Pancreas (tissue), 10 donors: Measurements from ENCODE around the gene ITIH3. TPM values are rescaled to one million over a fixed set of nuclear protein-coding genes. Genes with fewer than 3 reads are reported as not detected.

Experiments used
- ATAC-seq, 4 donors: fragments of 200-7000 bp; cut with Tn5 transposase; one replicate each; pipeline versions ENCODE4 v1.8.0 to v1.9.1; 2020; ENCODE audit warnings: mild to moderate bottlenecking in 4 of 4, moderate library complexity in 4 of 4
- DNase-seq, 6 donors: peaks; one replicate each; pipeline ENCODE4 v3.0.0-alpha.2; 2020
- FAIRE-seq: peaks from 2 replicates; lab custom pipeline; 2012; peaks lifted over from hg19 to GRCh38; lab: Jason Lieb, UNC
- H3K27ac ChIP-seq, 4 donors: fragments of 200-600 bp; sonication (generic); 1 replicate in 3 of 4; 2 replicates in 1 of 4; pipeline versions ENCODE4 v1.5.0 to v1.8.0; 2020
- H3K27me3 ChIP-seq, 4 donors: fragments of 200-600 bp; one replicate each; pipeline ENCODE4 v1.8.0; 2021
- H3K36me3 ChIP-seq, 3 donors: fragments of 200-600 bp; sonication (generic) in 1 of 3; one replicate each; pipeline versions ENCODE4 v1.5.0 to v1.8.0; 2020 to 2021
- H3K4me1 ChIP-seq, 3 donors: fragments of 200-600 bp; one replicate each; pipeline ENCODE4 v1.8.0; 2021
- H3K4me3 ChIP-seq, 4 donors: fragments of 200-600 bp; sonication (generic) in 2 of 4; one replicate each; pipeline versions ENCODE4 v1.5.0 to v1.8.0; 2020 to 2021
- H3K9me3 ChIP-seq, 4 donors: fragments of 200-600 bp; one replicate each; pipeline ENCODE4 v1.8.0; 2021
- CTCF ChIP-seq, 4 donors: fragments of 200-600 bp; sonication (generic) in 3 of 4; IDR thresholded peaks; one replicate each; pipeline versions ENCODE4 v1.5.0 to v1.8.0; 2021; ENCODE audit warnings: antibody characterized with exemption in 4 of 4
- WGBS, 2 donors: extraction: QIAGEN DNeasy Blood & Tissue Kit; methylation state at CpG; one replicate each; pipeline ENCODE4 v1.1.7; 2013; 5-methylcytosine and 5-hydroxymethylcytosine counted together
- intact Hi-C, 3 donors: fragments of 100-400 bp; cut with DNase I; formaldehyde crosslinking; loops; one replicate each; pipeline versions ENCODE4 v1.11.1 to v1.14.2; 2022
- polyA plus RNA-seq, 2 donors: library from polyadenylated mRNA; stranded (reverse); fragments of 200-250 nt; gene quantifications; one replicate each; pipeline ENCODE4 v1.2.3, GENCODE V29; 2013
- total RNA-seq, 6 donors: library from RNA; stranded (reverse); fragmentation: NEBNext Ultra II Directional in 4 of 6; extraction: Animal tissue kit (Norgen Biotek cat#: 25700) in 4 of 6; gene quantifications; one replicate each; pipeline versions ENCODE4 v1.2.1 to v1.2.4, GENCODE V29; 2021 to 2023
- donor health status: healthy with polysubstance abuse.
- donor health status: DM: no; HTN: no; CAD: no; lungs with moderate emphysema.
- donor health status: DM: no; HTN: no; CAD: no.
- donor health status: control.
- donor health status: control.
- donor health status: Bipolar disorder and iron deficiency.
- donor health status: DM: yes; HTN: yes; CAD: no.
- donor health status: DM: no; HTN: no; CAD: no.
- donor health status: DM: no; HTN: no; CAD: no.
- donor health status: DM: yes; HTN: yes; CAD: no.

The ITIH3 gene
- total and polyA plus RNA-seq, 8 donors, result 0.29 to 2.1 (median 1.3) TPM; not detected in 2

GRCh38 chr3:52829482-52829881, 34.9 kb downstream of the ITIH3 start:
- Histone ChIP-seq H3K27me3 (no peaks in the 10 kb centered on the region), H3K4me3 (peak overlapping the region in 1 of 4 donors; percentile 42), H3K27ac (peak overlapping the region in 2 of 4 donors; percentile 62 to 71), H3K36me3 (no peaks in the 10 kb centered on the region), H3K9me3 (no peaks in the 10 kb centered on the region), H3K4me1 (peaks cover 0 to 27% (median 0%) of the 10 kb centered on the region in 3 donors)
- no peak for ATAC-seq
- no peak for FAIRE-seq
- peak in 1 of 6 donors; percentile 19 for DNase-seq
- WGBS, 2 donors, result 94 to 98% methylated on average over 3 of the region's 3 CpGs
- no peak for TF ChIP-seq CTCF (IDR thresholded peaks at IDR 0.05)
- intact Hi-C loops, result no loop called here

- 93 to 96% methylated on average over 10 of the region's 10 CpGs for WGBS, 2 donors
- FAIRE-seq (no peak), DNase-seq (peak in 1 of 6 donors; percentile 43), ATAC-seq (no peak)
- Histone ChIP-seq H3K36me3 (no peaks in the 10 kb centered on the region), H3K4me3 (peak overlapping the region in 1 of 4 donors; percentile 42), H3K27ac (peak overlapping the region in 2 of 4 donors; percentile 62 to 71), H3K9me3 (no peaks in the 10 kb centered on the region), H3K4me1 (peaks cover 0 to 27% (median 0%) of the 10 kb centered on the region in 3 donors), H3K27me3 (no peaks in the 10 kb centered on the region)
- intact Hi-C loops, result no loop called here
- TF ChIP-seq CTCF (IDR thresholded peaks at IDR 0.05), result no peak
These were observed 35.4 kb downstream of the ITIH3 start for GRCh38 chr3:52829906-52830463.

- FAIRE-seq (no peak), DNase-seq (peak in 5 of 6 donors; percentile 43 to 77 (median 68)), ATAC-seq (peak in 3 of 4 donors; percentile 56 to 69 (median 61))
- no peaks in the 10 kb centered on the region for H3K9me3 ChIP-seq
- 67 to 70% methylated on average over 16 of the region's 16 CpGs for WGBS, 2 donors
- H3K27me3 ChIP-seq, result no peaks in the 10 kb centered on the region
- no peaks in the 10 kb centered on the region for H3K36me3 ChIP-seq
- H3K27ac ChIP-seq, result peak within 1 kb of the TSS in 2 of 4 donors; percentile 62 to 71
- no peak for TF ChIP-seq CTCF (IDR thresholded peaks at IDR 0.05)
- intact Hi-C loops, result no loop called here
- peaks cover 0 to 27% (median 0%) of the 10 kb centered on the region in 3 donors for H3K4me1 ChIP-seq
- H3K4me3 ChIP-seq, result peak within 1 kb of the TSS in 1 of 4 donors; percentile 42
These were observed 36.1 kb downstream of the ITIH3 start, which contains the start of gene ITIH4 for GRCh38 chr3:52830535-52831258. Gene ITIH4, minus strand, starts transcription at chr3:52830672. Its CDS starts 30 bp downstream, at chr3:52830642.

- 71 to 79% methylated on average over 21 of the region's 21 CpGs for WGBS, 2 donors
- DNase-seq (peak in 5 of 6 donors; percentile 34 to 74 (median 66)), ATAC-seq (peak in 3 of 4 donors; percentile 19 to 43 (median 29)), FAIRE-seq (no peak)
- Histone ChIP-seq H3K4me1 (peaks cover 0 to 27% (median 0%) of the 10 kb centered on the region in 3 donors), H3K27ac (peak overlapping the region in 2 of 4 donors; percentile 62 to 71), H3K4me3 (no peak overlapping the region), H3K9me3 (no peaks in the 10 kb centered on the region), H3K27me3 (no peaks in the 10 kb centered on the region), H3K36me3 (no peaks in the 10 kb centered on the region)
- no peak for TF ChIP-seq CTCF (IDR thresholded peaks at IDR 0.05)
- intact Hi-C loops, result no loop called here
These were observed 37.1 kb downstream of the ITIH3 start for GRCh38 chr3:52831500-52832301.
